Fibroblast of pulmonary artery (primary cell): ENCODE measurements around the gene MED12.

Experiments
- DNase-seq: peaks from one replicate; pipeline ENCODE4 v3.0.0-alpha.2; 2010; ENCODE audit warnings: low read depth
- H3K4me3 ChIP-seq: replicated peaks from 2 replicates; pipeline ENCODE4 v1.5.1; 2011; ENCODE audit warnings: low read depth, mild to moderate bottlenecking, control low read depth, low read length, moderate library complexity
- TF ChIP-seq, protein P1 (sequence below): IDR thresholded peaks from 2 replicates; pipeline ENCODE4 v1.5.1; 2011; ENCODE audit warnings: mild to moderate bottlenecking, control low read depth, low read length, inconsistent platforms; ENCODE audit errors: missing control alignments

The MED12 gene

DNA sequence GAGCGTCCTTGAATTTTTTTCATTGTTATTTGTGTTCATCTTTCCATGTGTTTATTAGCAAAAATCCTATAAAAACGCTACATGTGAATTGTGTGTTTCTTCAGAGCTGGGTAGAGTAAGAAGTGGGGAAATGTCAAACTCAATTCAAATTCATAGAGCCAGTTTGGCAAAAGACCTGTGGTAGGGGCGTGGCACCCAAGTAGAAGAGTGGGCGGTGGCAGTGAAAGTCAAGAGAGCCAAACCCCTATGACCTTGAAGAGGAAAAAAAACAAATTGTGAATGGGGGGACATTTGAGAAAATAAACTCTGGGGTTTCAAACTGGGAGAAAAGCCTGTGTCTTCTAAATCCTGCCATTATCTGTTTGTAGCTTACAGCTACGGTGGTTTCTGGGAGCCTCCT, 27.1 kb upstream of the MED12 start:
- no peak for DNase-seq
- TF ChIP-seq, protein P1, sequence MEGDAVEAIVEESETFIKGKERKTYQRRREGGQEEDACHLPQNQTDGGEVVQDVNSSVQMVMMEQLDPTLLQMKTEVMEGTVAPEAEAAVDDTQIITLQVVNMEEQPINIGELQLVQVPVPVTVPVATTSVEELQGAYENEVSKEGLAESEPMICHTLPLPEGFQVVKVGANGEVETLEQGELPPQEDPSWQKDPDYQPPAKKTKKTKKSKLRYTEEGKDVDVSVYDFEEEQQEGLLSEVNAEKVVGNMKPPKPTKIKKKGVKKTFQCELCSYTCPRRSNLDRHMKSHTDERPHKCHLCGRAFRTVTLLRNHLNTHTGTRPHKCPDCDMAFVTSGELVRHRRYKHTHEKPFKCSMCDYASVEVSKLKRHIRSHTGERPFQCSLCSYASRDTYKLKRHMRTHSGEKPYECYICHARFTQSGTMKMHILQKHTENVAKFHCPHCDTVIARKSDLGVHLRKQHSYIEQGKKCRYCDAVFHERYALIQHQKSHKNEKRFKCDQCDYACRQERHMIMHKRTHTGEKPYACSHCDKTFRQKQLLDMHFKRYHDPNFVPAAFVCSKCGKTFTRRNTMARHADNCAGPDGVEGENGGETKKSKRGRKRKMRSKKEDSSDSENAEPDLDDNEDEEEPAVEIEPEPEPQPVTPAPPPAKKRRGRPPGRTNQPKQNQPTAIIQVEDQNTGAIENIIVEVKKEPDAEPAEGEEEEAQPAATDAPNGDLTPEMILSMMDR, result no peak
- H3K4me3 ChIP-seq, result no peak overlapping the region

DNA sequence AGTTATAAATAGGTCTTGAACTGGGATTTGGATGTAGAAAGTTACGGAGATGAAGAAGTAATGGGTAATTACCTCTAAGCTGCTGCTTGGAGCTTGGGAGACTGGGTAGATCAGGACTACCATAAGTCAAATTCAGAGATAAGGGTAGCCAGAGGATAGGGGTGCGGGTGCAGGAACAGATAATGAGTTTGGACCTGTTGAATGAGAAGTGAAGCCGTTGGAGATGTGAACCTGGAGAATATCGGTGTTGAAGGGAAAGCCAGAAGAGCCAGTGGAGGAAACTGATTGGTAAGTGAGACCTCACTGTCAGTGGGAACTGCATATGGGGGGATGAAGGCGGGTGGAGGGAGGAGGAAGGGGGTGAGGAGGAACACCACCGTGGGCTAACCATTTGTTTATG, 23.4 kb upstream of the MED12 start:
- TF ChIP-seq, protein P1, result no peak
- peak overlapping the region; percentile 69 for H3K4me3 ChIP-seq
- no peak for DNase-seq

DNA sequence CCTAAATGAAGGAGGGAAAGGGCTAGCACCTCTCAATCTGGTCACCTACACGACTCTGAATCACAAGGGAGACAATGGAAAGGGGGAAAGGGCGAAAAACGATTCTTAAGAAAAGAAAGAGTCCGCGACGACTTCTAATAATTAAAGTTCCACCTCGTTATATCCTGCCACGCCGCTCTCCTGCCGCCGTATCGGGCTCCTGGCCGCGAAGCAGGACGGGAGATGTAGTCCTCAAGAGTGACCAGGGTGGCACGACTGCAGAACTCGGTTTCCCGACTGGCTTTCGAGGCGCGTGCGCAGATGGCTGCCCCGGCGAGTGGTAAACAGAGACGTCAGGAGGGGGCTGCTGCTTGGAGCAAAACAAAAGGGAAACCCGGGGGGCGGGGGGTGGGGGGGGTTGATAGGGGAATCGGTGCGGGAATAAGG, 22.8 kb upstream of the MED12 start, which contains the start of gene FOXO4:
TSS of gene FOXO4 (plus strand) at position 297 of the 426 bp plus-strand sequence. CDS start 678 bp downstream, outside the sequence.
- H3K4me3 ChIP-seq, result peak within 1 kb of the TSS; percentile 69
- peak; percentile 90 for DNase-seq
- TF ChIP-seq, protein P1, result no peak

DNA sequence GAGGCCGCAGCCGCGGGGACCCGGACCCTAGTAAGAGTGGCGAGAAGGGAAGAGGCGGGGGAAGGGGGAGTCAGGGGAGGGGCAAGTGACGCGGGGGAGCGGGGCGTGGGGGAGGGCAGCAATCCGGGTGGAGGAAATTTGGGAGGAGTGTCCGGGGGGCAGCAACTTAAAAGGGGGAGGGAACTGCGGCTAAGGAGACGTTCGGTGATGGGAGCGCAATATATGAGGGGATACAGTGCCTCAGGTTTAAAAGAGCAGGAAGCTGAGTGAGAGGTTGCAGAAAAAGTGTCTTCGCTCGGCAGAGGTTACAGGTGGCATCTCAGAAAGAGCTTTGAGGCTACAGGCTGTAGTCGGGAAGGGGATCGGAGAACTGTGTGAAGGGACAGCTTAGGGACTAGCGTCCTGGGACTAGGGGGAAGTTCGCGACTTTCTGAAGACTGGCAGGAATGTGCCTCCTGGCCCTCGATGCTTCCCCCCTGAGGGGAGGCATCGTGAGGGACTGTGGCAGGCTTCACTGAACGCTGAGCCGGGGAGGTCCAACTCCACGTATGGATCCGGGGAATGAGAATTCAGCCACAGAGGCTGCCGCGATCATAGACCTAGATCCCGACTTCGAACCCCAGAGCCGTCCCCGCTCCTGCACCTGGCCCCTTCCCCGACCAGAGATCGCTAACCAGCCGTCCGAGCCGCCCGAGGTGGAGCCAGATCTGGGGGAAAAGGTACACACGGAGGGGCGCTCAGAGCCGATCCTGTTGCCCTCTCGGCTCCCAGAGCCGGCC, 22.2 kb upstream of the MED12 start:
- DNase-seq, result no peak
- TF ChIP-seq, protein P1, result no peak
- peak overlapping the region; percentile 69 for H3K4me3 ChIP-seq

DNA sequence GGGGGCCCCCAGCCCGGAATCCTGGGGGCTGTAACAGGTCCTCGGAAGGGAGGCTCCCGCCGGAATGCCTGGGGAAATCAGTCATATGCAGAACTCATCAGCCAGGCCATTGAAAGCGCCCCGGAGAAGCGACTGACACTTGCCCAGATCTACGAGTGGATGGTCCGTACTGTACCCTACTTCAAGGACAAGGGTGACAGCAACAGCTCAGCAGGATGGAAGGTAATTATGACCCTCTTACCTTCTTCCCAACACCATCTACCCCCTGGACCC, 21.7 kb upstream of the MED12 start:
- DNase-seq, result no peak
- TF ChIP-seq, protein P1, result no peak
- peak overlapping the region; percentile 69 for H3K4me3 ChIP-seq

DNA sequence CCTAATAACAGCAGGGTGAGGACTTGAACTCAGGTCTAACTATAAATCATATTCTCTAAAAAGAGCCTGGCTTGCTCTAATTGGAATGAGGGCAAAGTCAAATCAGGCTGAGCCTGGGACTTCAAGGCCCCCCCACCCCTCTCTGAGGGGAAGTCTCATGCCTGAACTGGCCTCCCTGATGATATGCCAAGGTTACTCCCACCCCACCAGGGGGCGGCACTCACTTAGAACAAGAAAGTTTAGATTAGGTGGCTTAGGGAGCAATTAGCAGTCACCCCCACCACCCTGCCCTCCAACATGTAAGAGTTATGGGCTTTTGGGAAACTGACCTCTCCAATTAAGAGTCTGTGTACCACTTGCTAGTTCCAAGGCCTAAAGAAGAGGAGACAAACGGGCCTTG, 20.1 kb upstream of the MED12 start:
- TF ChIP-seq, protein P1, result peak; percentile 45
- no peak overlapping the region for H3K4me3 ChIP-seq
- DNase-seq, result peak; percentile 47

DNA sequence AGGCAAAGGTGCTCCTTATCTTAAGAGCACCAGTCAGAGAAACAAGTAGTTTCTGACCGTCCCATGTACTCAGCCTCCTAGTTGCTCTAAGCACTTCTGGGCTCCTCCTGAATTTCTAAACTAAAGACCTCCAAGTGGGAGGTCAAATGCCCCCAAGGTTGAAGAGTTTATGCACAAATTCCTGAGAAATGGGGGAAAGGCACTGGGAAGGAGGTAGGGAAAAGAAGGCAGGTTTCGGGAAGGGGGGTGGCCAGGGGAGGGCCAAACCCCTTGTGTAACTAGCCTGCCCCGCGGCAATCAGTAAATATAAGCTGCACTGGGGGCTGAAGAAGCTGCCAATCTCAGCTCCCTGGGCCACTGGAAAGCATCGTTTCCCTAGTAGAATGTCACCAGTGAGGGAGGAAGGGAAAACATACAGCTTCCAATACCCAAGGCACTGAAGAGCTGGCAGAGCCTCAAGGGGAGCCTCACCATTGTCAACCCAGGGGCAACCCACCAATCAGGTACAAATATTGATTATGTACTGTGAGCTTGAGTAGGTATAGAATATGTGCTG, 19.4 kb upstream of the MED12 start:
- no peak overlapping the region for H3K4me3 ChIP-seq
- DNase-seq, result no peak
- TF ChIP-seq, protein P1, result no peak
